NCI-H748 (cell line): ENCODE data around the gene EFCAB11.
A peak's percentile ranks its signal among the peaks of the same experiment; 100 is the strongest.

Experiments
- DNase-seq: peaks from one replicate; lab custom pipeline; 2025; ENCODE audit not compliant: unreplicated experiment; lab: John Stamatoyannopoulos, UW

EFCAB11 gene

GRCh38 chr14:89957376-89957775 is 2.8 kb upstream of the EFCAB11 start:
- DNase-seq: no peak

GRCh38 chr14:89956661-89957009 is 2.1 kb upstream of the EFCAB11 start:
- DNase-seq: no peak

GRCh38 chr14:89955745-89956660 is 1.5 kb upstream of the EFCAB11 start, which contains the start of gene TDP1:
Gene TDP1, plus strand, starts transcription at chr14:89955927. Its CDS starts 7,188 bp downstream, at chr14:89963115.
- DNase-seq: peak; percentile 98

- no peak for DNase-seq
Measured at GRCh38 chr14:89955022-89955744, 653 bp upstream of the EFCAB11 start.

GRCh38 chr14:89953602-89954001 is 928 bp downstream of the EFCAB11 start:
- no peak for DNase-seq

- DNase-seq: peak; percentile 32
Measured at GRCh38 chr14:89952576-89952975, 2.0 kb downstream of the EFCAB11 start.

GRCh38 chr14:89947344-89947743 is 7.2 kb downstream of the EFCAB11 start:
- no peak for DNase-seq

GRCh38 chr14:89941830-89942377 is 12.6 kb downstream of the EFCAB11 start:
- DNase-seq: no peak

- DNase-seq: peak; percentile 48
Measured at GRCh38 chr14:89936654-89937185, 17.8 kb downstream of the EFCAB11 start.

- DNase-seq: peak; percentile 75
Measured at GRCh38 chr14:89933002-89933401, 21.5 kb downstream of the EFCAB11 start.

- no peak for DNase-seq
Measured at GRCh38 chr14:89927186-89927865, 27.2 kb downstream of the EFCAB11 start.

- DNase-seq: no peak
Measured at GRCh38 chr14:89926694-89927093, 27.8 kb downstream of the EFCAB11 start.

- no peak for DNase-seq
Measured at GRCh38 chr14:89924268-89924667, 30.3 kb downstream of the EFCAB11 start.

GRCh38 chr14:89922031-89922907 is 32.3 kb downstream of the EFCAB11 start:
- DNase-seq: no peak

- DNase-seq: no peak
Measured at GRCh38 chr14:89921346-89921745, 33.2 kb downstream of the EFCAB11 start.

GRCh38 chr14:89920056-89920455 is 34.5 kb downstream of the EFCAB11 start:
- DNase-seq: no peak

GRCh38 chr14:89918721-89919120 is 35.8 kb downstream of the EFCAB11 start:
- DNase-seq: no peak

GRCh38 chr14:89915114-89915878 is 39.2 kb downstream of the EFCAB11 start:
- DNase-seq: peak; percentile 68

- peak; percentile 93 for DNase-seq
Measured at GRCh38 chr14:89912667-89913211, 41.8 kb downstream of the EFCAB11 start.
